Ammon's horn (tissue), 1 donor: ENCODE results near the gene DOCK9.

ENCODE experiments used
- DNase-seq: peaks from one replicate; pipeline ENCODE4 v3.0.0-alpha.2; 2016; ENCODE audit warnings: low spot score

DOCK9 gene

GRCh38 chr13:98945863-98946605, 31.8 kb downstream of the DOCK9 start:
- no peak for DNase-seq

DNA sequence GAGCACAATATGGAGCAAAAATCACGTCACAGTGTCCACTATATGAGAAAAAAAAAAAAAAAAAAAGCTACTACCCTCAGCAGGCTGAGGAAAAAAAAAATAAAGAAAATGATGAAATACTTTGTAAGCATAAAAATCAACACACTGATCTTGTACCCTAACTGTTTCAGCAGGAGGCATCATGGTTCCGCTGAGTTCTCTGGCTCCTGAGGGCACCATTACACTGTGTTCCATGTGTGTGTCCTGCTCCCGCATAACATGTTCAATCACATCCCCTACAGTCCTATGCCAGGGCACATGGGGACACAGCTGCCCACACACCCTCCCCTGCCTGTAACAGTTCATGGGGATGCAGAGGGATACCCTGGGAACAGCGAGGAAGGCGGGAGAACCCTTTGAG, 33.5 kb downstream of the DOCK9 start:
- DNase-seq = no peak

DNA sequence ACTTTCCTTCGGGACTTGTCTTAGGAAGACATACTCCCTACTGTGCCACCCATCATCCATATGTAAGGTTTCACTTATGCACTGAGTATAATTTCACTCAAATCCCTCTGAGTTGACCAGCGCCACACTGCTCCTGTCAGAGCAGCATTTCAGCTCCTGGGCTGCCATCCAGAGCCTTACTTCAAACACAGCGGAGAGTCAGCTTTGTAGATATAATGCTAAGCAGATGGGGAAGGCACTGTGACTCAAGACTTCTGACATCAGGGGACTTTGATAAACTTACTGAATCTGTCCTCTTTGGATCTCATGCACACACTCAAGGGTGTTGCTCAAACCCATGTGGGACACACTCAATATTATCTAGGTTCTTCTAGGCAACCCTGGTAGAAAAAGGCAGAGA, 34.9 kb downstream of the DOCK9 start:
- no peak for DNase-seq

DNA sequence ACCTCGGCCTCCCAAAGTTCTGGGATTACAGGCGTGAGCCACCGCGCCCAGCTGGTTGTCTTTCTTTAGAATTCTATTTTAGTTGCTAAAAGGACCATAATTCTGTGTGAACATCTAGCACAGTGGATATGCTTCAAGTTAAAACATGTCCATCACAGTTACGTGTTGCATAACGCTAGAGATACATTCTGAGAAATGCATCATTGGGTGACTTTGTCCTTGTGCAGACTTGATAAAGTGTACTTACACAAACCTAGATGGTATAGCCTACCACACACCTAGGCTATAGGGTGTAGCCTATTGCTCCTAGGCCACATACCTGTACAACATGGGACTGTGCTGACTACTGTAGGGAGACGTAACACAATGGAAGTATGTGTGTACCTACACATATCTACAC, 35.4 kb downstream of the DOCK9 start:
- DNase-seq = no peak

DNA sequence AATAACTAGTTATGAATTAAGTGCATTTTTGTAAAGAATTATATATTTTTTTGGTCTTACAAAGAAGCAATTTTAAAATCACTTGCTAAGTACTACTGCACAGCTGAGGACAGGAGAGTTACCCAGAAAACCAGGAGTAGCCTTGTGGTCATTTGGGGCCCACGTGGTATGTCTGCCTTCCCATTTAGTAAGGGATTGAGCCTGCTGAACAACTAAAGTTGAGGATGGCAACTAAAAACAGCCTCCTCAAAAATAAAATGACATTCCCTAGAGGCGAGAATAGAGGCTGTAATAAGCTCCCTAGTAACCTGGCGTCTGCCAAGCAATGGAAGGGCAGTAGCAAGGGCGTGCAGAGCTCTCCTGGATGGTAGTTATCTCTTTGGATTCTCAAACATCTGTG, 36.3 kb downstream of the DOCK9 start:
- no peak for DNase-seq

- no peak for DNase-seq
Measured at GRCh38 chr13:98941126-98941525, 36.7 kb downstream of the DOCK9 start.

DNA sequence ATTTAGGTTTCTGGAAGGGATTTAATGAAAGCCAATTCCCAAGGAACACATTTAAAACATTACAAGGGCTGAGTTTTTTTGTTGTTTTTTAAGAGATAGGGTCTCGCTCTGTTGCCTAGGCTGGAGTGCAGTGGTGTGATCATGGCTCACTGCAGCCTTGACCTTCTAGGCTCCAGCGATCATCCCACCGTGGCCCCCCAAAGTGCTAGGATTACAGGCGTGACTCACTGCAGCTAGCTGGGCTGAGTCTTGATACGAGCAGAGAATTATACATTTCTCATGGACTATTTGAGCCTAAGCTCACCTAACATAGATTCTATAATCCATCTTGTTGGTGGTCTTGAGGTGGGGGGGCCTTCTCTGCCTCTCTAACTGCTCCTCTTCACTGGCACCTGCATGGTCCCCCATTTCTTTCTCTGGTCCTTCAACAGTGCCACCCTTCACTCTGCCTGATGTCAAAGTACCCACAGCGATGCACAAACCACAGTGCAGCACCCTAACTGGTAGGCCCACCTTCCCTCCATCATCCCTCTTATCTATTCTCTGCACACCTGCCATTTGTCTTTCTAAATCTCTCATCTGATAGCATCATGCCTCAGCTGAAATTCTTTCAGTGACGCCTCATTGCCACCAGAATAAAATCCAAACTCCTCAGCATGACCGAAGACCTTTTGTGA, 37.4 kb downstream of the DOCK9 start:
- no peak for DNase-seq

DNA sequence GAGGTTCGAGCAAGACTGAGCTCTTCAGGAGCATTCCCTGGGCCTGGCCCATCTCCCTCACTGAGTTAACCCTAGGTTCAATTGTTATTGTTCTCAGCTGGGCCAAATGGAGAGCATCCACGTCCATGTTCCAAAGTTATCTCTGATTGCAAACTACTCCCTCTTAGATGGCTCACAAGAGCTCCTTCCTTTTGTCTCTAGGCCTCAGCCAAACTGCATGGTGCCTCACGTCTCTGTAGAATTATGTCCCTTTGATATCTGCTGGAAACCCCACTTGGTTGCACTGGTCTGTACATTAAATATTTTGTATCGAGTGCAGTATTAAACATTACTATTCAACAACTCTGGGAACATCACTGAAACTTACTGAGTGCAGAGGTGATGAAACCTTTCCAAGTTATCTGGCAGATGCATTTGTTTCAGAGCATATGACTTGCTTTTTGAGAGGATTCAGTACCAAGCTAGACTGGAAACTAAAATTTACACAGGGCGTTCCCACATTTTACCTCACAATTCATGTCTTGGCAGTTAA, 38.1 kb downstream of the DOCK9 start:
- no peak for DNase-seq

GRCh38 chr13:98938801-98939200, 39.1 kb downstream of the DOCK9 start:
- DNase-seq = no peak

DNA sequence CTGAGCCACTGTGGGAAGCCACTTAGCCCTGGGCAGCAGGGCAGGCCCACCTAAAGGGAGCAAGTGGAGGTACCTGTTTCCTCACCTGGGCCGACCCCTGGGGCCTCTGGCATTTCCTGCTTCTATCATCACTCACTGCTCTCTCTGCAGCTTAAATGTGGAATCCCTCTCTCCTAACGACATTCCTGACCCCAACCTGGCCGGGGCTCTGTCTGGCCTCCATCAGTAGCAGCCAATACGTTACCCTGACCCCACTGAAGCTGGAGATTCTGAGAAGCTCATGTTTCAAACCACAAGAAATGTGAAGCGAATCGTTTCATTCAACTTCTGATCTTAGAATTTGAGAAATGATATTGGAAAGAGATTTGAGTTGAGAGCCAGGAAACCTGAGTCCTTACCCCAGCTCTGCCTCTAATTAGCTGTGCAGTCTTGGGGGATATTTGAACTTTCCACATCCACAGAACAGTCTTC, 39.9 kb downstream of the DOCK9 start:
- no peak for DNase-seq

- DNase-seq = no peak
Measured at GRCh38 chr13:98934243-98934642, 43.6 kb downstream of the DOCK9 start.

DNA sequence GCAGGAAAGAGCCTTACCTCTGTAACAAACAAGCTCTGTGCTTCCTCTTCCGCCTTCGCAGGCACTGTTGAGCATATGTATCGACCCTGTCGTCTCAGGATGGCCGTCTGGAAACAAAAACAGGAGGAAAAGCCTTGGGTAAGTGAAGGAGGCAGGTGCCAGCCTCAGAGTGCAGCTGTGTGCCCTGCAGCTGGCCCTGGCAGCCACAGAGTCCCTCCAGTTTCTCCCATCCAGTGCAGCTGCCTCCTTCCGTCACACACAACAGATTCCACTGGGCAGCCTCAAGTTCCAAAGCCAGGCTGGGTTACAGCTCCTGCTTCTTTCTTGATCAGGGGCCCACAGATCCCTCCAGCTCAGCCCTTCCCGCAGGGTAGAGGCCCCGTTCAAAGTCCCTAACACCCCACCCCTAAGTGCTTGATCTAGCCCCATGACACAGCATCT, 47.7 kb downstream of the DOCK9 start:
- peak; percentile 75 for DNase-seq

- no peak for DNase-seq
Measured at GRCh38 chr13:98927951-98928927, 49.6 kb downstream of the DOCK9 start.

- DNase-seq = no peak
Measured at GRCh38 chr13:98925949-98926348, 51.9 kb downstream of the DOCK9 start.

GRCh38 chr13:98923641-98924397, 54.0 kb downstream of the DOCK9 start:
- DNase-seq = no peak

GRCh38 chr13:98922306-98922705, 55.6 kb downstream of the DOCK9 start:
- no peak for DNase-seq

GRCh38 chr13:98921786-98922185, 56.1 kb downstream of the DOCK9 start:
- DNase-seq = peak; percentile 91

DNA sequence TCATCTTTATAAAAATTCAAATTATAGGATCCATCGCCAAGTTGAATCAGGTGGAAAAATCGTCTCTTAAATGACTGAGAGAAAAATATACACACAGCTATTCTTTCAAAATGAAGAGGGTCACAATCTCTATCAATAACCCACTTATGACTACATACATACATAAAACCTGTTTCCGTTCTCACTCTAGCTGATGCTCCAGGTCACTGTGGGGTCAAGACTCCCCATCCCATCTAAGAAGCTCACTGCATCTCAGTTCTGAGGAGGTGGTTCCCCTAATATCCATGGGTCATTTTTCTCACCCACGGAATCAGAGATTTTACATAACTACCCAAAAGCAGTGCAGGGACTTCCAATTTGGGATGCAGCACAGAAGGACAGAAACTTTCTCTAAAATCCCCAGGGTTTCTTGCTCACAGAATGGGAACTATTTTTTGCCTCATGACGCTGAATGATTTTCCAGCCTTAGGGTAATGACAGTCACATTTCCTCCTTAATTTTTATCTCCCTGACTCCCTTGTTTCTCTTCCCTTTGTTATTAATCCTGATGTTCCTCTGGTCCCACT, 56.8 kb downstream of the DOCK9 start:
- DNase-seq = no peak

DNA sequence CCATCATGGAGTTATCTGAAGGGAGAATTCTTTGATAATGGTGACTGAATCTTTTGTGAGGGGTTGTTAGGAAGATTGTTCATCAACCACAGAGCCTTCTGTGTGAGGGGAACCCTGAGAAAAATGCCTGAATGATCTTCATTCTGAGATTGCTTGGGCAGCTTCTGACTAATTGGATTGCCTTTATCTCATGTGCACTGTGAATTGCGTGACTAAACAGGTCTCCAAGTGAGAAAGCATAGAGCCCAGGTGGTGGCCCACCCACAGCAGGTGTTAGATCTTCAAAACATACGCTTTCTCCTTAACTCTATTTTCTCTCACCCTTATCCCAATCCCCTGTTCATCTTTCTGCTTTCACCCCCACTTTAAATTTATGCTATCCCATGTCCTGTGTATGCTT, 58.3 kb downstream of the DOCK9 start:
- DNase-seq = no peak

DNA sequence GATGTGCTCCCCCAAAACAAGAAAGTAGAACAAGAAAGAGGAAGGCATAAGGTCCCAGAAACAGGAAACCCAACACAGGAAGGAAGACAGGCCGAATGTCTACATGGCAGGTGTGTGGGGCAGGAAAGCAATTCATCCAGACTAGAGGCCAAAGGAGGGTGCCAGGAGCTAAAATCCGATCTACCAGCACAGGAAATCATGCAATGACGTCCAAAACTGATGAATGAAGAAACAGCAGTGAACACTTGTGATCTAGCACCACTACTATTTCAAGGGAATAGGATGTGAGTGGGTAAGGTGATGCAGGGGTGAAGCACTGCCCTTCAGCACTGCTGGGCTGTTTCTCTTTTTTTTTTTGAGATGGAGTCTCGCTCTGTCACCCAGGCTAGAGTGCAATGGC, 59.1 kb downstream of the DOCK9 start:
- DNase-seq = no peak

DNA sequence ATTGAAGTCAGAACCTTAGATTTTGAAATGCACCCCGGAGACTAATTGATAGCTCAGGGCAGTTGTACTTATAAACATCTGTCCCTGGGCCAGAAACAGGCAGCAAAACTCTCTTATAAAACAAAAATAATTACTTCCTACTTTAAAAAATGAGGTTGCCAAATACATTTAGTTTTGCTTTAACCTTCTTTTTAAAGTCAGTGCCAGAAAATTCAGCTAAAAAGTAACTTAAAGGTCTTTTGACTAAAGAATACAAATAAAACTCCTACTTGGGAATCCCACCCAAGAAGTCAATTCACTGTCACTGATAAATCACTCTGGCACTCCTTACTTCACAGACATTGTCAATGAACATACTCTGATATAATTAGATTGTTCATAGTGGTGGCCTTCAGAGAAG, 60.7 kb downstream of the DOCK9 start:
- no peak for DNase-seq
